ENCODE data around the gene CEACAM5. TPM values are rescaled to one million over a fixed set of nuclear protein-coding genes. Genes with fewer than 3 reads are reported as not detected.
A peak's percentile ranks its signal among the peaks of the same experiment; 100 is the strongest.

The CEACAM5 gene
- total RNA-seq, 4 donors from 2014 or later = 4.1 to 19.6 (median 14.0) TPM

- WGBS = 67% methylated on average over 7 of the region's 7 CpGs
- no peak overlapping the region for H3K27ac ChIP-seq
- H3K36me3 ChIP-seq = no peaks in the 10 kb centered on the region
- DNase-seq (ENCODE audit: low spot score in 2 of 2) = peak in 1 of 2 donors; percentile 62
- no peaks in the 10 kb centered on the region for H3K9me3 ChIP-seq
- H3K4me1 ChIP-seq = no peaks in the 10 kb centered on the region
- no peak overlapping the region for H3K4me3 ChIP-seq
- TF ChIP-seq POLR2AphosphoS5 (IDR thresholded peaks at IDR 0.05) (no peak), EP300 (IDR thresholded peaks at IDR 0.05) (no peak), CTCF (IDR thresholded peaks at IDR 0.05) (no peak), POLR2A (IDR thresholded peaks at IDR 0.05) (no peak)
- peaks cover 38% of the 10 kb centered on the region for H3K27me3 ChIP-seq
These were observed 11.8 kb upstream of the CEACAM5 start for GRCh38 chr19:41696402-41697197.

GRCh38 chr19:41697198-41697855, 11.1 kb upstream of the CEACAM5 start:
- DNase-seq (ENCODE audit: low spot score in 2 of 2) = peak in 1 of 2 donors; percentile 47
- H3K9me3 ChIP-seq = no peaks in the 10 kb centered on the region
- no peak overlapping the region for H3K27ac ChIP-seq
- no peaks in the 10 kb centered on the region for H3K4me1 ChIP-seq
- 69% methylated on average over 6 of the region's 9 CpGs for WGBS
- no peak for TF ChIP-seq EP300 (IDR thresholded peaks at IDR 0.05)
- no peak for TF ChIP-seq POLR2A (IDR thresholded peaks at IDR 0.05)
- TF ChIP-seq POLR2AphosphoS5 (IDR thresholded peaks at IDR 0.05) = no peak
- TF ChIP-seq CTCF (IDR thresholded peaks at IDR 0.05) = no peak
- H3K4me3 ChIP-seq = no peak overlapping the region
- peaks cover 39% of the 10 kb centered on the region for H3K27me3 ChIP-seq
- no peaks in the 10 kb centered on the region for H3K36me3 ChIP-seq

- TF ChIP-seq POLR2AphosphoS5 (IDR thresholded peaks at IDR 0.05) (no peak), EP300 (IDR thresholded peaks at IDR 0.05) (no peak), POLR2A (IDR thresholded peaks at IDR 0.05) (no peak), CTCF (IDR thresholded peaks at IDR 0.05) (no peak)
- Histone ChIP-seq H3K4me1 (no peaks in the 10 kb centered on the region), H3K27ac (no peak overlapping the region), H3K27me3 (peaks cover 42% of the 10 kb centered on the region), H3K36me3 (no peaks in the 10 kb centered on the region), H3K9me3 (no peaks in the 10 kb centered on the region), H3K4me3 (no peak overlapping the region)
- 33% methylated on average over 1 of the region's 1 CpG for WGBS
- DNase-seq (ENCODE audit: low spot score in 2 of 2) = no peak
These were observed 9.6 kb upstream of the CEACAM5 start for GRCh38 chr19:41698746-41699230.

- H3K27ac ChIP-seq = no peak overlapping the region
- WGBS = 52% methylated on average over 5 of the region's 17 CpGs
- no peaks in the 10 kb centered on the region for H3K4me1 ChIP-seq
- no peak overlapping the region for H3K4me3 ChIP-seq
- no peaks in the 10 kb centered on the region for H3K9me3 ChIP-seq
- H3K27me3 ChIP-seq = peaks cover 48% of the 10 kb centered on the region
- TF ChIP-seq EP300 (IDR thresholded peaks at IDR 0.05) = no peak
- no peak for TF ChIP-seq POLR2AphosphoS5 (IDR thresholded peaks at IDR 0.05)
- no peak for TF ChIP-seq CTCF (IDR thresholded peaks at IDR 0.05)
- TF ChIP-seq POLR2A (IDR thresholded peaks at IDR 0.05) = no peak
- DNase-seq (ENCODE audit: low spot score in 2 of 2) = peak in 1 of 2 donors; percentile 69
- H3K36me3 ChIP-seq = no peaks in the 10 kb centered on the region
These were observed 9.0 kb upstream of the CEACAM5 start for GRCh38 chr19:41699231-41699967.
